Measurements from ENCODE around the gene ATL2. TPM values are rescaled to one million over a fixed set of nuclear protein-coding genes. Genes with fewer than 3 reads are reported as not detected.
"Not testable (repeated sequence)": the region's sequence is repeated elsewhere in the genome, so short reads cannot be mapped to it uniquely, and the experiment has no call there.

Gene ATL2
- total RNA-seq, 1 experiment from 2014 or later = 85.5 TPM

- Histone ChIP-seq H3K27ac (ENCODE audit: low read depth, low read length, poor library complexity, severe bottlenecking) (no peak overlapping the region), H3K4me3 (ENCODE audit: low read depth, low read length, poor library complexity, severe bottlenecking) (no peak overlapping the region), H3K9me3 (ENCODE audit: low read depth, low read length, poor library complexity, severe bottlenecking) (peaks cover 9% of the 10 kb centered on the region), H3K4me1 (ENCODE audit: insufficient read depth, low read length, poor library complexity, severe bottlenecking) (no peaks in the 10 kb centered on the region), H3K27me3 (replicated peaks; ENCODE audit: insufficient read depth, low read depth, low read length, poor library complexity) (no peaks in the 10 kb centered on the region), H3K36me3 (ENCODE audit: insufficient read depth, low read length, poor library complexity, severe bottlenecking) (no peaks in the 10 kb centered on the region)
- POLR2A ChIA-PET (ENCODE audit: low non-redundant PET) = no interaction called here
- no peak for TF ChIP-seq CTCF (conservative IDR thresholded peaks at IDR 0.05; ENCODE audit: low read depth, low read length)
- TF ChIP-seq EZH2 (IDR thresholded peaks at IDR 0.05; ENCODE audit: borderline replicate concordance, low read depth, low read length, poor library complexity, severe bottlenecking) = no peak
- intact Hi-C loops (cut with micrococcal nuclease; ENCODE audit: unreplicated experiment) = no loop called here
- CTCF ChIA-PET = interaction anchor here (0.5 kb wide), 1 partner anchor 340 kb away, joined by 7 read pairs; no protein-coding TSS in a partner anchor
- BruUV-seq (replicated peaks) = no TSS peak
- no peak for DNase-seq (ENCODE audit: low spot score)
These were observed 39.4 kb upstream of the ATL2 start for GRCh38 chr2:38416296-38417036.

- no peak for DNase-seq (ENCODE audit: low spot score)
- H3K9me3 ChIP-seq (ENCODE audit: low read depth, low read length, poor library complexity, severe bottlenecking) = peaks cover 9% of the 10 kb centered on the region
- H3K36me3 ChIP-seq (ENCODE audit: insufficient read depth, low read length, poor library complexity, severe bottlenecking) = no peaks in the 10 kb centered on the region
- intact Hi-C loops (cut with micrococcal nuclease; ENCODE audit: unreplicated experiment) = no loop called here
- no TSS peak for BruUV-seq (replicated peaks)
- TF ChIP-seq CTCF (conservative IDR thresholded peaks at IDR 0.05; ENCODE audit: low read depth, low read length) = no peak
- TF ChIP-seq EZH2 (IDR thresholded peaks at IDR 0.05; ENCODE audit: borderline replicate concordance, low read depth, low read length, poor library complexity, severe bottlenecking) = no peak
- no peaks in the 10 kb centered on the region for H3K4me1 ChIP-seq (ENCODE audit: insufficient read depth, low read length, poor library complexity, severe bottlenecking)
- ChIA-PET POLR2A (ENCODE audit: low non-redundant PET) (no interaction called here), CTCF (interaction anchor here (0.5 kb wide), 1 partner anchor 339 kb away, joined by 7 read pairs; no protein-coding TSS in a partner anchor)
- no peak overlapping the region for H3K4me3 ChIP-seq (ENCODE audit: low read depth, low read length, poor library complexity, severe bottlenecking)
- no peak overlapping the region for H3K27ac ChIP-seq (ENCODE audit: low read depth, low read length, poor library complexity, severe bottlenecking)
- no peaks in the 10 kb centered on the region for H3K27me3 ChIP-seq (replicated peaks; ENCODE audit: insufficient read depth, low read depth, low read length, poor library complexity)
These were observed 38.7 kb upstream of the ATL2 start for GRCh38 chr2:38415728-38416291.

- intact Hi-C loops (cut with micrococcal nuclease; ENCODE audit: unreplicated experiment) = no loop called here
- Histone ChIP-seq H3K27me3 (replicated peaks; ENCODE audit: insufficient read depth, low read depth, low read length, poor library complexity) (no peaks in the 10 kb centered on the region), H3K36me3 (ENCODE audit: insufficient read depth, low read length, poor library complexity, severe bottlenecking) (no peaks in the 10 kb centered on the region), H3K27ac (ENCODE audit: low read depth, low read length, poor library complexity, severe bottlenecking) (no peak overlapping the region), H3K4me3 (ENCODE audit: low read depth, low read length, poor library complexity, severe bottlenecking) (no peak overlapping the region), H3K4me1 (ENCODE audit: insufficient read depth, low read length, poor library complexity, severe bottlenecking) (no peaks in the 10 kb centered on the region), H3K9me3 (ENCODE audit: low read depth, low read length, poor library complexity, severe bottlenecking) (peaks cover 9% of the 10 kb centered on the region)
- no peak for DNase-seq (ENCODE audit: low spot score)
- no peak for TF ChIP-seq CTCF (conservative IDR thresholded peaks at IDR 0.05; ENCODE audit: low read depth, low read length)
- no peak for TF ChIP-seq EZH2 (IDR thresholded peaks at IDR 0.05; ENCODE audit: borderline replicate concordance, low read depth, low read length, poor library complexity, severe bottlenecking)
- POLR2A ChIA-PET (ENCODE audit: low non-redundant PET) = no interaction called here
- CTCF ChIA-PET = no interaction called here
- no TSS peak for BruUV-seq (replicated peaks)
These were observed 38.0 kb upstream of the ATL2 start for GRCh38 chr2:38415023-38415422.

GRCh38 chr2:38412235-38412871 is 35.3 kb upstream of the ATL2 start:
- BruUV-seq (replicated peaks); H3K4me1 ChIP-seq (ENCODE audit: insufficient read depth, low read length, poor library complexity, severe bottlenecking); H3K27me3 ChIP-seq (replicated peaks; ENCODE audit: insufficient read depth, low read depth, low read length, poor library complexity); H3K4me3 ChIP-seq (ENCODE audit: low read depth, low read length, poor library complexity, severe bottlenecking); H3K9me3 ChIP-seq (ENCODE audit: low read depth, low read length, poor library complexity, severe bottlenecking); DNase-seq (ENCODE audit: low spot score); H3K36me3 ChIP-seq (ENCODE audit: insufficient read depth, low read length, poor library complexity, severe bottlenecking); POLR2A ChIA-PET (ENCODE audit: low non-redundant PET); H3K27ac ChIP-seq (ENCODE audit: low read depth, low read length, poor library complexity, severe bottlenecking); intact Hi-C loops (cut with micrococcal nuclease; ENCODE audit: unreplicated experiment); CTCF ChIA-PET: not testable (repeated sequence)

All from A673 (cell line).